Measurements from ENCODE around the gene CSRNP3. TPM values are rescaled to one million over a fixed set of nuclear protein-coding genes. Genes with fewer than 3 reads are reported as not detected.

The CSRNP3 gene
- total RNA-seq, 2 donors from 2014 or later = 8.3 to 16.1 TPM

- H3K4me3 ChIP-seq (ENCODE audit: low read length) = no peak overlapping the region
Measured at GRCh38 chr2:165539985-165540384, 70.5 kb downstream of the CSRNP3 start.

GRCh38 chr2:165544897-165545296, 75.4 kb downstream of the CSRNP3 start:
- TF ChIP-seq CTCF (conservative IDR thresholded peaks at IDR 0.05) = no peak
- H3K27me3 Mint-ChIP-seq (ENCODE audit: insufficient read depth) = no peaks in the 10 kb centered on the region
- H3K4me1 Mint-ChIP-seq = peaks cover 5% of the 10 kb centered on the region
- no peak overlapping the region for H3K27ac Mint-ChIP-seq
- H3K9ac ChIP-seq (ENCODE audit: extremely low read depth, low read length, poor library complexity, severe bottlenecking) = no peak overlapping the region
- no peaks in the 10 kb centered on the region for H3K27me3 ChIP-seq (ENCODE audit: control insufficient read depth, insufficient read depth, low read length, poor library complexity, severe bottlenecking)
- WGBS, 2 experiments (ENCODE audit: insufficient coverage in 1 of 2, insufficient read length in 1 of 2) = 85 to 96% methylated on average over 2 of the region's 2 CpGs
- H3K4me1 ChIP-seq (ENCODE audit: control insufficient read depth, insufficient read depth, low read length) = no peaks in the 10 kb centered on the region
- H3K9me3 Mint-ChIP-seq = no peaks in the 10 kb centered on the region
- H3K9me3 ChIP-seq (ENCODE audit: control insufficient read depth, low read length) = no peaks in the 10 kb centered on the region
- H3K4me3 Mint-ChIP-seq = no peak overlapping the region
- H3K36me3 Mint-ChIP-seq (ENCODE audit: low read depth) = no peaks in the 10 kb centered on the region
- H3K27ac ChIP-seq (ENCODE audit: low read depth, low read length) = no peak overlapping the region
- no peaks in the 10 kb centered on the region for H3K36me3 ChIP-seq (ENCODE audit: control insufficient read depth, insufficient read depth, low read length)
- no peak for DNase-seq
- H3K4me3 ChIP-seq (ENCODE audit: low read length) = no peak overlapping the region

More at GRCh38 chr2:165539985-165540384, 70.5 kb downstream of the CSRNP3 start:
- no peak overlapping the region for H3K27ac ChIP-seq (ENCODE audit: low read depth, low read length)
- Mint-ChIP-seq H3K27me3 (ENCODE audit: insufficient read depth) (no peaks in the 10 kb centered on the region), H3K36me3 (ENCODE audit: low read depth) (no peaks in the 10 kb centered on the region), H3K27ac (no peak overlapping the region), H3K4me1 (peaks cover 8% of the 10 kb centered on the region), H3K9me3 (no peaks in the 10 kb centered on the region), H3K4me3 (no peak overlapping the region)
- no peak for TF ChIP-seq CTCF (conservative IDR thresholded peaks at IDR 0.05)
- H3K9me3 ChIP-seq (ENCODE audit: control insufficient read depth, low read length) = no peaks in the 10 kb centered on the region
- H3K9ac ChIP-seq (ENCODE audit: extremely low read depth, low read length, poor library complexity, severe bottlenecking) = no peak overlapping the region
- no peaks in the 10 kb centered on the region for H3K27me3 ChIP-seq (ENCODE audit: control insufficient read depth, insufficient read depth, low read length, poor library complexity, severe bottlenecking)
- no peak for DNase-seq
- H3K4me1 ChIP-seq (ENCODE audit: control insufficient read depth, insufficient read depth, low read length) = no peaks in the 10 kb centered on the region
- no peaks in the 10 kb centered on the region for H3K36me3 ChIP-seq (ENCODE audit: control insufficient read depth, insufficient read depth, low read length)

- DNase-seq = no peak
- Histone ChIP-seq H3K4me1 (ENCODE audit: control insufficient read depth, insufficient read depth, low read length) (no peaks in the 10 kb centered on the region), H3K4me3 (ENCODE audit: low read length) (no peak overlapping the region), H3K27ac (ENCODE audit: low read depth, low read length) (no peak overlapping the region), H3K9me3 (ENCODE audit: control insufficient read depth, low read length) (no peaks in the 10 kb centered on the region), H3K27me3 (ENCODE audit: control insufficient read depth, insufficient read depth, low read length, poor library complexity, severe bottlenecking) (no peaks in the 10 kb centered on the region), H3K36me3 (ENCODE audit: control insufficient read depth, insufficient read depth, low read length) (no peaks in the 10 kb centered on the region), H3K9ac (ENCODE audit: extremely low read depth, low read length, poor library complexity, severe bottlenecking) (no peak overlapping the region)
- H3K4me3 Mint-ChIP-seq = no peak overlapping the region
- no peaks in the 10 kb centered on the region for H3K9me3 Mint-ChIP-seq
- H3K27ac Mint-ChIP-seq = no peak overlapping the region
- H3K4me1 Mint-ChIP-seq = peaks cover 7% of the 10 kb centered on the region
- TF ChIP-seq CTCF (conservative IDR thresholded peaks at IDR 0.05) = no peak
- no peaks in the 10 kb centered on the region for H3K36me3 Mint-ChIP-seq (ENCODE audit: low read depth)
- H3K27me3 Mint-ChIP-seq (ENCODE audit: insufficient read depth) = no peaks in the 10 kb centered on the region
Measured at GRCh38 chr2:165547900-165548299, 78.4 kb downstream of the CSRNP3 start.

Measured in endodermal cell (in vitro differentiated cells).